CD14-positive monocyte (primary cell): ENCODE data around the gene PDZD11. TPM values are rescaled to one million over a fixed set of nuclear protein-coding genes. Genes with fewer than 3 reads are reported as not detected.

Source experiments
- DNase-seq, 3 donors: peaks; one replicate each; pipeline ENCODE4 v3.0.0-alpha.2; 2011 to 2022
- H2AFZ ChIP-seq: 2 replicates; pipeline ENCODE4 v1.6.0; 2012; ENCODE audit warnings: mild to moderate bottlenecking, low read depth, low read length, inconsistent platforms; ENCODE audit not compliant: insufficient read depth, poor library complexity, severe bottlenecking
- H3K27ac ChIP-seq, 2 donors: 1 replicate in 1 of 2; 2 replicates in 1 of 2; pipeline ENCODE4 v1.5.1; 2012 to 2013; ENCODE audit warnings: low read length in 2 of 2, control low read depth in 1 of 2, inconsistent platforms in 1 of 2, low read depth in 1 of 2, mild to moderate bottlenecking in 1 of 2
- H3K27me3 ChIP-seq, 2 donors: one replicate each; pipeline versions ENCODE4 v1.6.0 to v1.6.1; 2011 to 2013; ENCODE audit warnings: low read length in 2 of 2; ENCODE audit not compliant: control insufficient read depth in 2 of 2, insufficient read depth in 2 of 2
- H3K36me3 ChIP-seq, 2 donors: replicated peaks in 1 of 2; 1 replicate in 1 of 2; 2 replicates in 1 of 2; pipeline versions ENCODE4 v1.5.1 to v1.6.1; 2012 to 2013; ENCODE audit warnings: low read length in 2 of 2, control low read depth in 1 of 2, inconsistent platforms in 1 of 2, mild to moderate bottlenecking in 1 of 2; ENCODE audit not compliant: insufficient read depth in 2 of 2, control insufficient read depth in 1 of 2
- H3K4me1 ChIP-seq, 2 donors: 1 replicate in 1 of 2; 2 replicates in 1 of 2; pipeline versions ENCODE4 v1.5.1 to v1.6.1; 2012 to 2013; ENCODE audit warnings: low read length in 2 of 2, control low read depth in 1 of 2, inconsistent platforms in 1 of 2, mild to moderate bottlenecking in 1 of 2, moderate library complexity in 1 of 2; ENCODE audit not compliant: insufficient read depth in 2 of 2, control insufficient read depth in 1 of 2
- H3K4me2 ChIP-seq: replicated peaks from 2 replicates; pipeline ENCODE3; 2012; ENCODE audit warnings: low read length, moderate library complexity, mild to moderate bottlenecking; ENCODE audit not compliant: poor library complexity, severe bottlenecking; ENCODE audit errors: extremely low read depth
- H3K4me3 ChIP-seq, 3 experiments: fragments of 200-600 bp in 1 of 3; sonication (generic) in 1 of 3; replicated peaks in 1 of 3; 1 replicate in 2 of 3; 2 replicates in 1 of 3; pipeline ENCODE4 v1.5.1; 2011 to 2013; ENCODE audit warnings: low read length in 3 of 3, mild to moderate bottlenecking in 3 of 3, control low read depth in 2 of 3, low read depth in 2 of 3, inconsistent platforms in 1 of 3, moderate library complexity in 1 of 3
- H3K79me2 ChIP-seq: 2 replicates; pipeline ENCODE4 v1.6.0; 2012; ENCODE audit warnings: mild to moderate bottlenecking, control low read depth, inconsistent platforms, low read length, moderate library complexity; ENCODE audit not compliant: insufficient read depth
- H3K9ac ChIP-seq: 2 replicates; pipeline ENCODE4 v1.6.0; 2017; ENCODE audit warnings: low read length, mild to moderate bottlenecking; ENCODE audit not compliant: insufficient read depth, poor library complexity, severe bottlenecking
- H3K9me3 ChIP-seq, 2 donors: replicated peaks in 1 of 2; 1 replicate in 1 of 2; 2 replicates in 1 of 2; pipeline versions ENCODE4 v1.5.1 to v1.6.1; 2012 to 2013; ENCODE audit warnings: low read length in 2 of 2, control low read depth in 1 of 2; ENCODE audit not compliant: control insufficient read depth in 1 of 2, insufficient read depth in 1 of 2
- H4K20me1 ChIP-seq: 2 replicates; pipeline ENCODE4 v1.6.0; 2012; ENCODE audit warnings: mild to moderate bottlenecking, low read length, control low read depth, moderate library complexity; ENCODE audit not compliant: insufficient read depth
- H3K27ac Mint-ChIP-seq, 7 donors: one replicate each; pipeline ENCODE4 v1.8.0; 2020; ENCODE audit warnings: mild to moderate bottlenecking in 7 of 7, mixed read lengths in 7 of 7, moderate library complexity in 6 of 7, inconsistent platforms in 2 of 7
- H3K27me3 Mint-ChIP-seq, 3 donors: one replicate each; pipeline ENCODE4 v1.8.0; 2021 to 2022; ENCODE audit warnings: low read depth in 3 of 3, mild to moderate bottlenecking in 3 of 3, mixed read lengths in 3 of 3, moderate library complexity in 3 of 3, inconsistent platforms in 1 of 3
- H3K36me3 Mint-ChIP-seq, 2 donors: one replicate each; pipeline ENCODE4 v1.8.0; 2020; ENCODE audit warnings: mixed read lengths in 2 of 2, inconsistent platforms in 1 of 2, mild to moderate bottlenecking in 1 of 2
- H3K4me1 Mint-ChIP-seq: one replicate; pipeline ENCODE4 v1.8.0; 2020; ENCODE audit warnings: mild to moderate bottlenecking, mixed read lengths
- H3K4me3 Mint-ChIP-seq, 2 donors: one replicate each; pipeline ENCODE4 v1.8.0; 2020; ENCODE audit warnings: mild to moderate bottlenecking in 2 of 2, mixed read lengths in 2 of 2, moderate library complexity in 1 of 2
- H3K9me3 Mint-ChIP-seq, 7 donors: one replicate each; pipeline ENCODE4 v1.8.0; 2020 to 2022; ENCODE audit warnings: mixed read lengths in 7 of 7, mild to moderate bottlenecking in 6 of 7, moderate library complexity in 6 of 7, inconsistent platforms in 2 of 7
- WGBS: methylation state at CpG from one replicate; pipeline ENCODE4 v1.1.5; 2013; ENCODE audit warnings: missing lambda C conversion rate; ENCODE audit not compliant: insufficient coverage; 5-methylcytosine and 5-hydroxymethylcytosine counted together
- intact Hi-C, 2 donors: fragments of 100-400 bp; cut with micrococcal nuclease; formaldehyde crosslinking; loops; one replicate each; pipeline versions ENCODE4 v1.15.0 to v1.15.1; 2023
- polyA plus RNA-seq, 3 donors: library from polyadenylated mRNA; depleted of rRNA in 1 of 3; unstranded in 2 of 3; stranded (reverse) in 1 of 3; fragments of 300-500 nt in 2 of 3; fragments of >200 nt in 1 of 3; fragmentation: Illumina TruSeq in 2 of 3; gene quantifications; 1 replicate in 2 of 3; 2 replicates in 1 of 3; pipeline ENCODE4 v1.2.3, GENCODE V29; 2012 to 2021
- TF ChIP-seq, protein P1 (sequence below): fragments of 200-600 bp; IDR thresholded peaks from one replicate; pipeline ENCODE4 v1.8.0; 2022; ENCODE audit warnings: antibody characterized with exemption, mild to moderate bottlenecking

Gene PDZD11
- polyA plus RNA-seq, 3 donors = 16.9 to 18.9 (median 17.4) TPM

DNA sequence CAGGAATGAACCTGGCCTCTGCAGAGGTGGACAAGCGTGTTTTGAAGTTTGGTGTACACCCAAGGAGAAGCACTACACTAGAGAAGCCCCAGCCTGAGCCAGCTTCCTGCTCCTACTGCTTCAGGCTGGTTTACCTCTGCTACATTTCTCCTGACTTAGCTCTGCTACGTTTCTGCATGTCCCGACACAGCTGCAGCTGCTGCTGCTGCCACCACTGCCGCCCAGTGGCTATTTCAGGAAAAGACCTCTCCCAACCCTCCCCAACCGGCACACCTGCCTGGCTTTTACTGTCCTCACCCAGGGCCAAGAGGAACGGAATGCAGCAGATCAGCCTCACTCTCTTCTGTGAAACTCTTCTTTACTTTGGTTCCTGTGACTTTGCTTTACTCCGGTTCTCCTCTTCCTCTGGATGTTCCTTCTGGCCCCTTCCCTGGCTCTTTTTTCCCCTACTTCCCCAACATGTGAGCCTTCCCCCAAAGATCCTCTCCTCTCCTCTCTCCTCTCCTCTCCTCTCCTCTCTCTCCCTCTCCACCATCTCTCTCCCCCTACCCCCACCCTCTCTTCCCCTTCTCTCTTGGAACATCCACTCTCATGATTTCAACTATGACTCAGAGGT lies 26.7 kb downstream of the PDZD11 start:
- no peaks in the 10 kb centered on the region for H3K9me3 ChIP-seq
- no peak overlapping the region for H2AFZ ChIP-seq
- no peaks in the 10 kb centered on the region for H3K4me1 Mint-ChIP-seq
- H3K9me3 Mint-ChIP-seq = peaks cover 0 to 8% (median 0%) of the 10 kb centered on the region in 7 donors
- 41% methylated on average over 6 of the region's 7 CpGs for WGBS
- no peaks in the 10 kb centered on the region for H3K36me3 Mint-ChIP-seq
- no peaks in the 10 kb centered on the region for H3K79me2 ChIP-seq
- H3K9ac ChIP-seq = no peak overlapping the region
- no peak overlapping the region for H3K4me2 ChIP-seq
- intact Hi-C loops = no loop called here
- TF ChIP-seq, protein P1, sequence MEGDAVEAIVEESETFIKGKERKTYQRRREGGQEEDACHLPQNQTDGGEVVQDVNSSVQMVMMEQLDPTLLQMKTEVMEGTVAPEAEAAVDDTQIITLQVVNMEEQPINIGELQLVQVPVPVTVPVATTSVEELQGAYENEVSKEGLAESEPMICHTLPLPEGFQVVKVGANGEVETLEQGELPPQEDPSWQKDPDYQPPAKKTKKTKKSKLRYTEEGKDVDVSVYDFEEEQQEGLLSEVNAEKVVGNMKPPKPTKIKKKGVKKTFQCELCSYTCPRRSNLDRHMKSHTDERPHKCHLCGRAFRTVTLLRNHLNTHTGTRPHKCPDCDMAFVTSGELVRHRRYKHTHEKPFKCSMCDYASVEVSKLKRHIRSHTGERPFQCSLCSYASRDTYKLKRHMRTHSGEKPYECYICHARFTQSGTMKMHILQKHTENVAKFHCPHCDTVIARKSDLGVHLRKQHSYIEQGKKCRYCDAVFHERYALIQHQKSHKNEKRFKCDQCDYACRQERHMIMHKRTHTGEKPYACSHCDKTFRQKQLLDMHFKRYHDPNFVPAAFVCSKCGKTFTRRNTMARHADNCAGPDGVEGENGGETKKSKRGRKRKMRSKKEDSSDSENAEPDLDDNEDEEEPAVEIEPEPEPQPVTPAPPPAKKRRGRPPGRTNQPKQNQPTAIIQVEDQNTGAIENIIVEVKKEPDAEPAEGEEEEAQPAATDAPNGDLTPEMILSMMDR = peak; percentile 31
- H3K4me1 ChIP-seq = no peaks in the 10 kb centered on the region
- no peak overlapping the region for H3K4me3 Mint-ChIP-seq
- H3K27me3 Mint-ChIP-seq = peaks cover 0 to 6% (median 3%) of the 10 kb centered on the region in 3 donors
- H3K4me3 ChIP-seq = no peak overlapping the region
- no peak for DNase-seq
- H3K27ac ChIP-seq = no peak overlapping the region
- no peaks in the 10 kb centered on the region for H4K20me1 ChIP-seq
- no peaks in the 10 kb centered on the region for H3K27me3 ChIP-seq
- H3K27ac Mint-ChIP-seq = no peak overlapping the region
- no peaks in the 10 kb centered on the region for H3K36me3 ChIP-seq

DNA sequence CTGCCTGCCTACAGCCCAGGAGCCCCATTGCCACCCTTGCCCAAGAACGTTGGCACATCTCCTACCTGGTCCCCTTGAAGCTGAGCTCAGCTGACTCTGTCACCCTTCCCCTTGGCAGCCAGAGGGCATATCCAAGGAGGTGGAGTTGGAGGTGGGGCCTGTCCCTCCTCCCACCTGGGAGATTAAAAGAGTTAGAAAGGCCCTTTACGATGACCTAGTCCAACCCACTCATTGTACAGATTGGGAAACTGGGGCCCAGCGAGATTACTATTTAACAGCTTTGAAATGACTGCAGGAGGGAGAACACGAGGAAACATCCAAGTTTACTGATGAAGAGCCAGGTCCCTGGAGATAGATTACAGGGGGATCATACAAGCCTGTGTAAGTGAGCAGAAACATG lies 29.6 kb downstream of the PDZD11 start, which contains the start of gene P2RY4:
Gene P2RY4, minus strand, starts transcription at position 101 of the 400 bp plus-strand sequence. CDS start 580 bp downstream, outside the sequence.
- Histone ChIP-seq H2AFZ (no peak within 1 kb of the TSS), H3K4me2 (no peak within 1 kb of the TSS), H3K36me3 (no peaks in the 10 kb centered on the region), H4K20me1 (no peaks in the 10 kb centered on the region), H3K9ac (no peak within 1 kb of the TSS), H3K27me3 (no peaks in the 10 kb centered on the region), H3K27ac (no peak within 1 kb of the TSS), H3K4me3 (no peak within 1 kb of the TSS), H3K4me1 (no peaks in the 10 kb centered on the region), H3K79me2 (no peaks in the 10 kb centered on the region), H3K9me3 (no peaks in the 10 kb centered on the region)
- no peak for DNase-seq
- no peak within 1 kb of the TSS for H3K27ac Mint-ChIP-seq
- no peaks in the 10 kb centered on the region for H3K36me3 Mint-ChIP-seq
- H3K9me3 Mint-ChIP-seq = peaks cover 0 to 8% (median 2%) of the 10 kb centered on the region in 7 donors
- intact Hi-C loops = no loop called here
- H3K27me3 Mint-ChIP-seq = peaks cover 0 to 8% (median 3%) of the 10 kb centered on the region in 3 donors
- H3K4me3 Mint-ChIP-seq = no peak within 1 kb of the TSS
- H3K4me1 Mint-ChIP-seq = no peaks in the 10 kb centered on the region
- TF ChIP-seq, protein P1 = no peak
- no CpG with 5 or more reads among the region's 4 CpGs for WGBS
